ENCODE measurements around the gene DDR2. TPM values are rescaled to one million over a fixed set of nuclear protein-coding genes. Genes with fewer than 3 reads are reported as not detected.

The DDR2 gene
- total RNA-seq, 2 experiments from 2014 or later, result 0.19 TPM; not detected in 1

DNA sequence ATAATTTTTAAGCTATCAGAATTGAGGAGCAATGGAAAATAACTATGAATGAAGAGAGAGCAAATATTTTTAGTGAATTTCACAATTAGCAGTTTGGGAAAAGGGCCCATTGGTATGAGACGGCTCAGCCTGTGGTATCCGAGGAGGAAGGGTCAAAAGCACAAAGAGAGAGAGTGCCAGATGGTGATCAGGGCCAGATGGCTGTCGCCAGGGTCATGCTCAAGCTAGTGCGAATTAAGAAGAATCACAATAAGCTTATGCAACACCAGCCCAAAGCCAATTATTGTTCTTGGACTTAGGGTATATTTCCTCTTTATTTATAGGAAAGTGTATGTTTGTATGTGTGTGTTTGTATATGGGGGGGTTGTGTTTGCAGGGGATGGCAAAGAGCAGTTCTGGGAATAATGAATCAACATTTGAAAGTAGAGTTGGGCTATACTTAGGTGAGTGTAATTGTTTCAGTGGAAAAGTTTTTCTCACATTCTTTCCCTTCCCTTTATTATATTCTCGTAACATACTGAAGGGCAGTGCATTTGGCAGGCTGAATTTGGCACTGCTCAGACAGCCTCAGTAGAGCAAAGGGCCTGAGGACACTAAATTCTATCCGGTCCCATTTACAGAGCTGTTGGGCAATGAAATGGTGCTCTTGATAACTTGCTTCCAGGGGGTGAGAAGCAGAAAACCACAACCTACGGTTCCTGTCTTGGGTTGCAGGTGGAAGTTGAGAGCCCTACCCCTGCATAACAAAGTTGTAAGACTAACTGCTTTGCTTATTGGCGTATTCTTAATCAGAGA is 19.5 kb upstream of the DDR2 start:
- no peaks in the 10 kb centered on the region for H3K9me2 ChIP-seq (ENCODE audit: insufficient read depth, low read length)
- TF ChIP-seq EZH2phosphoT487 (IDR thresholded peaks at IDR 0.05; ENCODE audit: borderline replicate concordance, low read depth, low read length), result no peak
- TF ChIP-seq, protein P1, sequence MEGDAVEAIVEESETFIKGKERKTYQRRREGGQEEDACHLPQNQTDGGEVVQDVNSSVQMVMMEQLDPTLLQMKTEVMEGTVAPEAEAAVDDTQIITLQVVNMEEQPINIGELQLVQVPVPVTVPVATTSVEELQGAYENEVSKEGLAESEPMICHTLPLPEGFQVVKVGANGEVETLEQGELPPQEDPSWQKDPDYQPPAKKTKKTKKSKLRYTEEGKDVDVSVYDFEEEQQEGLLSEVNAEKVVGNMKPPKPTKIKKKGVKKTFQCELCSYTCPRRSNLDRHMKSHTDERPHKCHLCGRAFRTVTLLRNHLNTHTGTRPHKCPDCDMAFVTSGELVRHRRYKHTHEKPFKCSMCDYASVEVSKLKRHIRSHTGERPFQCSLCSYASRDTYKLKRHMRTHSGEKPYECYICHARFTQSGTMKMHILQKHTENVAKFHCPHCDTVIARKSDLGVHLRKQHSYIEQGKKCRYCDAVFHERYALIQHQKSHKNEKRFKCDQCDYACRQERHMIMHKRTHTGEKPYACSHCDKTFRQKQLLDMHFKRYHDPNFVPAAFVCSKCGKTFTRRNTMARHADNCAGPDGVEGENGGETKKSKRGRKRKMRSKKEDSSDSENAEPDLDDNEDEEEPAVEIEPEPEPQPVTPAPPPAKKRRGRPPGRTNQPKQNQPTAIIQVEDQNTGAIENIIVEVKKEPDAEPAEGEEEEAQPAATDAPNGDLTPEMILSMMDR (conservative IDR thresholded peaks at IDR 0.05; ENCODE audit: low read length), result no peak
- no peaks in the 10 kb centered on the region for H3K36me3 ChIP-seq (ENCODE audit: insufficient read depth, low read length)
- intact Hi-C loops (cut with micrococcal nuclease; ENCODE audit: unreplicated experiment), result no loop called here
- H3K4me2 ChIP-seq (ENCODE audit: low read length), result no peak overlapping the region
- no peaks in the 10 kb centered on the region for H3K9me3 ChIP-seq (ENCODE audit: low read length)
- ChIA-PET CTCF (ENCODE audit: unreplicated experiment) (interaction anchor here (0.9 kb wide), 1 partner anchor 18 kb away, joined by 3 read pairs; no protein-coding TSS in a partner anchor), POLR2A (interaction anchor here (0.6 to 1.4 kb wide), 4 partner anchors 11 to 205 kb away, joined by 3 to 5 read pairs (median 4); partner anchors contain the start of gene DDR2)
- H3K4me3 ChIP-seq (ENCODE audit: low read depth, low read length, poor library complexity, severe bottlenecking), result no peak overlapping the region
- no peaks in the 10 kb centered on the region for H3K79me2 ChIP-seq (ENCODE audit: insufficient read depth, low read depth, low read length)
- H3K4me1 ChIP-seq (ENCODE audit: insufficient read depth, low read length, poor library complexity, severe bottlenecking), result no peaks in the 10 kb centered on the region
- BruUV-seq (replicated peaks), result no TSS peak
- no peak for DNase-seq (ENCODE audit: low spot score)
- H2AFZ ChIP-seq (ENCODE audit: low read length), result no peak overlapping the region
- no peak overlapping the region for H3K27ac ChIP-seq (ENCODE audit: low read depth, low read length, poor library complexity, severe bottlenecking)
- no peaks in the 10 kb centered on the region for H4K20me1 ChIP-seq (ENCODE audit: insufficient read depth, low read length)

DNA sequence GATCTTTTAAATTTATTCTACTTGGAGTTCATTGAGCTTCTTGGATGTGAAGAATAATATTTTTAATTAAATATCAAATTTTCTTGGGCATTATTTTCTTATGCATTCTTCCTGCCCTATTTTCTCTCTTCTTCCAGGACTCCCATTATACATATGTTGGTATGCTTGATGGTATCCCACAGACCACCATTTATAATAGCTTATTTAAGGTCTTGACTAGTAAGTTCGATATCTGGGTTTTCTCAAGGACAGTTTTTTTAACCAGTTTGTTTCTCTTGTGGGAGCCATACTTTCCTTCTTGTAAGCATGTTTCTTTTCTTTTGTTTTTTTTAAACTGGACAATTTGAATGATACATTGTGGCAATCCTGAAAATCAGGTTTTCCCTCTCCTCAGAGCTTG is 15.4 kb upstream of the DDR2 start:
- no TSS peak for BruUV-seq (replicated peaks)
- ChIA-PET POLR2A (interaction anchor here (0.7 kb wide), 1 partner anchor 25 kb away, joined by 3 read pairs; no protein-coding TSS in a partner anchor), CTCF (ENCODE audit: unreplicated experiment) (no interaction called here)
- H3K4me2 ChIP-seq (ENCODE audit: low read length), result no peak overlapping the region
- H4K20me1 ChIP-seq (ENCODE audit: insufficient read depth, low read length), result no peaks in the 10 kb centered on the region
- no peaks in the 10 kb centered on the region for H3K36me3 ChIP-seq (ENCODE audit: insufficient read depth, low read length)
- no peaks in the 10 kb centered on the region for H3K9me3 ChIP-seq (ENCODE audit: low read length)
- DNase-seq (ENCODE audit: low spot score), result no peak
- H3K79me2 ChIP-seq (ENCODE audit: insufficient read depth, low read depth, low read length), result no peaks in the 10 kb centered on the region
- no peaks in the 10 kb centered on the region for H3K4me1 ChIP-seq (ENCODE audit: insufficient read depth, low read length, poor library complexity, severe bottlenecking)
- H2AFZ ChIP-seq (ENCODE audit: low read length), result no peak overlapping the region
- no peak overlapping the region for H3K4me3 ChIP-seq (ENCODE audit: low read depth, low read length, poor library complexity, severe bottlenecking)
- intact Hi-C loops (cut with micrococcal nuclease; ENCODE audit: unreplicated experiment), result no loop called here
- no peaks in the 10 kb centered on the region for H3K9me2 ChIP-seq (ENCODE audit: insufficient read depth, low read length)
- TF ChIP-seq EZH2phosphoT487 (IDR thresholded peaks at IDR 0.05; ENCODE audit: borderline replicate concordance, low read depth, low read length), result no peak
- TF ChIP-seq, protein P1 (conservative IDR thresholded peaks at IDR 0.05; ENCODE audit: low read length), result no peak
- H3K27ac ChIP-seq (ENCODE audit: low read depth, low read length, poor library complexity, severe bottlenecking), result no peak overlapping the region

DNA sequence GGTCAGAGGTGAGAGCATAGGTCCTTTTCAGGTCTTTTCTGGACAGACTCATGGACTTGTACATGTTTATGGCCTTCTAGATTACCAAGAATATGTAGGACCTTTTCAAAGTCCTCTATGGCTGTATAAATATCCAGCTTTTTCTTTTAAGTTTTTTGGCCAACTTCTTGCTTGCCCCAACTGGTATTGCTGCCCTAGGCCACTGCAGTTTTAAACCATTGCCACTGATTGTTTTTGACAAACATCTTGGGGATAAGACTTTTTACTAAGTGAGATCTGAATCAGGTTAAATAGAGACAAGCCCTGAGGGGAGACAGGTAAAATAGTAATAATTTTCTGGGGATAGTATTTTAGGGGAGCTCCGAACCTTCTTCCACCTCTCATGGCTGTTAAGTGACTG is 14.8 kb upstream of the DDR2 start:
- H3K9me3 ChIP-seq (ENCODE audit: low read length), result no peaks in the 10 kb centered on the region
- H3K27ac ChIP-seq (ENCODE audit: low read depth, low read length, poor library complexity, severe bottlenecking), result no peak overlapping the region
- POLR2A ChIA-PET, result interaction anchor here (0.7 kb wide), 1 partner anchor 26 kb away, joined by 3 read pairs; no protein-coding TSS in a partner anchor
- H3K4me3 ChIP-seq (ENCODE audit: low read depth, low read length, poor library complexity, severe bottlenecking), result no peak overlapping the region
- no peaks in the 10 kb centered on the region for H3K4me1 ChIP-seq (ENCODE audit: insufficient read depth, low read length, poor library complexity, severe bottlenecking)
- H3K4me2 ChIP-seq (ENCODE audit: low read length), result no peak overlapping the region
- BruUV-seq (replicated peaks), result no TSS peak
- no peaks in the 10 kb centered on the region for H3K79me2 ChIP-seq (ENCODE audit: insufficient read depth, low read depth, low read length)
- CTCF ChIA-PET (ENCODE audit: unreplicated experiment), result no interaction called here
- no peaks in the 10 kb centered on the region for H3K36me3 ChIP-seq (ENCODE audit: insufficient read depth, low read length)
- H4K20me1 ChIP-seq (ENCODE audit: insufficient read depth, low read length), result no peaks in the 10 kb centered on the region
- no peak for DNase-seq (ENCODE audit: low spot score)
- no peaks in the 10 kb centered on the region for H3K9me2 ChIP-seq (ENCODE audit: insufficient read depth, low read length)
- TF ChIP-seq, protein P1 (conservative IDR thresholded peaks at IDR 0.05; ENCODE audit: low read length), result no peak
- TF ChIP-seq EZH2phosphoT487 (IDR thresholded peaks at IDR 0.05; ENCODE audit: borderline replicate concordance, low read depth, low read length), result no peak
- intact Hi-C loops (cut with micrococcal nuclease; ENCODE audit: unreplicated experiment), result no loop called here
- no peak overlapping the region for H2AFZ ChIP-seq (ENCODE audit: low read length)

All from OCI-LY7 (cell line).